ENCODE results near the gene RAE1. TPM values are rescaled to one million over a fixed set of nuclear protein-coding genes. Genes with fewer than 3 reads are reported as not detected.

The RAE1 gene
- total RNA-seq, 1 experiment from 2014 or later: 31.3 TPM

GRCh38 chr20:57408536-57409233, 57.6 kb downstream of the RAE1 start:
- POLR2A ChIA-PET: no interaction called here
- no peaks in the 10 kb centered on the region for H3K9me3 Mint-ChIP-seq
- H3K27me3 Mint-ChIP-seq (ENCODE audit: low read depth): no peaks in the 10 kb centered on the region
- H3K36me3 Mint-ChIP-seq: peaks cover 22% of the 10 kb centered on the region
- TF ChIP-seq ZNF671 (CRISPR knock-in tag; IDR thresholded peaks at IDR 0.05) (no peak), AFF4 (CRISPR knock-in tag; IDR thresholded peaks at IDR 0.05; ENCODE audit: borderline replicate concordance) (no peak), RORB (CRISPR knock-in tag; IDR thresholded peaks at IDR 0.05) (no peak), CREB1 (CRISPR knock-in tag; IDR thresholded peaks at IDR 0.05) (no peak), ZNF121 (CRISPR knock-in tag; IDR thresholded peaks at IDR 0.05) (no peak), SMAD4 (CRISPR knock-in tag; IDR thresholded peaks at IDR 0.05) (no peak), MAX (CRISPR knock-in tag; IDR thresholded peaks at IDR 0.05) (no peak), EMX1 (CRISPR knock-in tag; IDR thresholded peaks at IDR 0.05) (no peak), IRF2 (CRISPR knock-in tag; IDR thresholded peaks at IDR 0.05; ENCODE audit: borderline replicate concordance, low read depth) (no peak), E2F1 (CRISPR knock-in tag; IDR thresholded peaks at IDR 0.05) (no peak), SP1 (CRISPR knock-in tag; conservative IDR thresholded peaks at IDR 0.05) (no peak), ZNF232 (CRISPR knock-in tag; IDR thresholded peaks at IDR 0.05) (no peak), GRHL2 (CRISPR knock-in tag; IDR thresholded peaks at IDR 0.05; ENCODE audit: insufficient replicate concordance, severe bottlenecking) (no peak)
- TF ChIP-seq, protein P1, sequence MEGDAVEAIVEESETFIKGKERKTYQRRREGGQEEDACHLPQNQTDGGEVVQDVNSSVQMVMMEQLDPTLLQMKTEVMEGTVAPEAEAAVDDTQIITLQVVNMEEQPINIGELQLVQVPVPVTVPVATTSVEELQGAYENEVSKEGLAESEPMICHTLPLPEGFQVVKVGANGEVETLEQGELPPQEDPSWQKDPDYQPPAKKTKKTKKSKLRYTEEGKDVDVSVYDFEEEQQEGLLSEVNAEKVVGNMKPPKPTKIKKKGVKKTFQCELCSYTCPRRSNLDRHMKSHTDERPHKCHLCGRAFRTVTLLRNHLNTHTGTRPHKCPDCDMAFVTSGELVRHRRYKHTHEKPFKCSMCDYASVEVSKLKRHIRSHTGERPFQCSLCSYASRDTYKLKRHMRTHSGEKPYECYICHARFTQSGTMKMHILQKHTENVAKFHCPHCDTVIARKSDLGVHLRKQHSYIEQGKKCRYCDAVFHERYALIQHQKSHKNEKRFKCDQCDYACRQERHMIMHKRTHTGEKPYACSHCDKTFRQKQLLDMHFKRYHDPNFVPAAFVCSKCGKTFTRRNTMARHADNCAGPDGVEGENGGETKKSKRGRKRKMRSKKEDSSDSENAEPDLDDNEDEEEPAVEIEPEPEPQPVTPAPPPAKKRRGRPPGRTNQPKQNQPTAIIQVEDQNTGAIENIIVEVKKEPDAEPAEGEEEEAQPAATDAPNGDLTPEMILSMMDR (IDR thresholded peaks at IDR 0.05): no peak
- TF ChIP-seq, protein P2, sequence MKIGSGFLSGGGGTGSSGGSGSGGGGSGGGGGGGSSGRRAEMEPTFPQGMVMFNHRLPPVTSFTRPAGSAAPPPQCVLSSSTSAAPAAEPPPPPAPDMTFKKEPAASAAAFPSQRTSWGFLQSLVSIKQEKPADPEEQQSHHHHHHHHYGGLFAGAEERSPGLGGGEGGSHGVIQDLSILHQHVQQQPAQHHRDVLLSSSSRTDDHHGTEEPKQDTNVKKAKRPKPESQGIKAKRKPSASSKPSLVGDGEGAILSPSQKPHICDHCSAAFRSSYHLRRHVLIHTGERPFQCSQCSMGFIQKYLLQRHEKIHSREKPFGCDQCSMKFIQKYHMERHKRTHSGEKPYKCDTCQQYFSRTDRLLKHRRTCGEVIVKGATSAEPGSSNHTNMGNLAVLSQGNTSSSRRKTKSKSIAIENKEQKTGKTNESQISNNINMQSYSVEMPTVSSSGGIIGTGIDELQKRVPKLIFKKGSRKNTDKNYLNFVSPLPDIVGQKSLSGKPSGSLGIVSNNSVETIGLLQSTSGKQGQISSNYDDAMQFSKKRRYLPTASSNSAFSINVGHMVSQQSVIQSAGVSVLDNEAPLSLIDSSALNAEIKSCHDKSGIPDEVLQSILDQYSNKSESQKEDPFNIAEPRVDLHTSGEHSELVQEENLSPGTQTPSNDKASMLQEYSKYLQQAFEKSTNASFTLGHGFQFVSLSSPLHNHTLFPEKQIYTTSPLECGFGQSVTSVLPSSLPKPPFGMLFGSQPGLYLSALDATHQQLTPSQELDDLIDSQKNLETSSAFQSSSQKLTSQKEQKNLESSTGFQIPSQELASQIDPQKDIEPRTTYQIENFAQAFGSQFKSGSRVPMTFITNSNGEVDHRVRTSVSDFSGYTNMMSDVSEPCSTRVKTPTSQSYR (CRISPR knock-in tag; IDR thresholded peaks at IDR 0.05): no peak
- TF ChIP-seq, protein P3, sequence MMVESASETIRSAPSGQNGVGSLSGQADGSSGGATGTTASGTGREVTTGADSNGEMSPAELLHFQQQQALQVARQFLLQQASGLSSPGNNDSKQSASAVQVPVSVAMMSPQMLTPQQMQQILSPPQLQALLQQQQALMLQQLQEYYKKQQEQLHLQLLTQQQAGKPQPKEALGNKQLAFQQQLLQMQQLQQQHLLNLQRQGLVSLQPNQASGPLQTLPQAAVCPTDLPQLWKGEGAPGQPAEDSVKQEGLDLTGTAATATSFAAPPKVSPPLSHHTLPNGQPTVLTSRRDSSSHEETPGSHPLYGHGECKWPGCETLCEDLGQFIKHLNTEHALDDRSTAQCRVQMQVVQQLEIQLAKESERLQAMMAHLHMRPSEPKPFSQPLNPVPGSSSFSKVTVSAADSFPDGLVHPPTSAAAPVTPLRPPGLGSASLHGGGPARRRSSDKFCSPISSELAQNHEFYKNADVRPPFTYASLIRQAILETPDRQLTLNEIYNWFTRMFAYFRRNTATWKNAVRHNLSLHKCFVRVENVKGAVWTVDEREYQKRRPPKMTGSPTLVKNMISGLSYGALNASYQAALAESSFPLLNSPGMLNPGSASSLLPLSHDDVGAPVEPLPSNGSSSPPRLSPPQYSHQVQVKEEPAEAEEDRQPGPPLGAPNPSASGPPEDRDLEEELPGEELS (CRISPR knock-in tag; IDR thresholded peaks at IDR 0.05): no peak
- TF ChIP-seq, protein P4, sequence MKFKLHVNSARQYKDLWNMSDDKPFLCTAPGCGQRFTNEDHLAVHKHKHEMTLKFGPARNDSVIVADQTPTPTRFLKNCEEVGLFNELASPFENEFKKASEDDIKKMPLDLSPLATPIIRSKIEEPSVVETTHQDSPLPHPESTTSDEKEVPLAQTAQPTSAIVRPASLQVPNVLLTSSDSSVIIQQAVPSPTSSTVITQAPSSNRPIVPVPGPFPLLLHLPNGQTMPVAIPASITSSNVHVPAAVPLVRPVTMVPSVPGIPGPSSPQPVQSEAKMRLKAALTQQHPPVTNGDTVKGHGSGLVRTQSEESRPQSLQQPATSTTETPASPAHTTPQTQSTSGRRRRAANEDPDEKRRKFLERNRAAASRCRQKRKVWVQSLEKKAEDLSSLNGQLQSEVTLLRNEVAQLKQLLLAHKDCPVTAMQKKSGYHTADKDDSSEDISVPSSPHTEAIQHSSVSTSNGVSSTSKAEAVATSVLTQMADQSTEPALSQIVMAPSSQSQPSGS (CRISPR knock-in tag; IDR thresholded peaks at IDR 0.05; ENCODE audit: borderline replicate concordance, low read depth): no peak
- TF ChIP-seq, protein P5, sequence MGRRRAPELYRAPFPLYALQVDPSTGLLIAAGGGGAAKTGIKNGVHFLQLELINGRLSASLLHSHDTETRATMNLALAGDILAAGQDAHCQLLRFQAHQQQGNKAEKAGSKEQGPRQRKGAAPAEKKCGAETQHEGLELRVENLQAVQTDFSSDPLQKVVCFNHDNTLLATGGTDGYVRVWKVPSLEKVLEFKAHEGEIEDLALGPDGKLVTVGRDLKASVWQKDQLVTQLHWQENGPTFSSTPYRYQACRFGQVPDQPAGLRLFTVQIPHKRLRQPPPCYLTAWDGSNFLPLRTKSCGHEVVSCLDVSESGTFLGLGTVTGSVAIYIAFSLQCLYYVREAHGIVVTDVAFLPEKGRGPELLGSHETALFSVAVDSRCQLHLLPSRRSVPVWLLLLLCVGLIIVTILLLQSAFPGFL (CRISPR knock-in tag; IDR thresholded peaks at IDR 0.05; ENCODE audit: borderline replicate concordance): no peak
- TF ChIP-seq, protein P6, sequence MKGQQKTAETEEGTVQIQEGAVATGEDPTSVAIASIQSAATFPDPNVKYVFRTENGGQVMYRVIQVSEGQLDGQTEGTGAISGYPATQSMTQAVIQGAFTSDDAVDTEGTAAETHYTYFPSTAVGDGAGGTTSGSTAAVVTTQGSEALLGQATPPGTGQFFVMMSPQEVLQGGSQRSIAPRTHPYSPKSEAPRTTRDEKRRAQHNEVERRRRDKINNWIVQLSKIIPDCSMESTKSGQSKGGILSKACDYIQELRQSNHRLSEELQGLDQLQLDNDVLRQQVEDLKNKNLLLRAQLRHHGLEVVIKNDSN (CRISPR knock-in tag; IDR thresholded peaks at IDR 0.05): no peak
- DNase-seq (ENCODE audit: low spot score) (no peak), ATAC-seq (no peak)
- CTCF ChIA-PET: interaction anchor here (0.9 to 1.3 kb wide), 2 partner anchors 12 to 19 kb away, joined by 3 read pairs; no protein-coding TSS in a partner anchor
- H3K4me3 Mint-ChIP-seq: no peak overlapping the region
- H3K27ac Mint-ChIP-seq: no peak overlapping the region
- H3K4me1 Mint-ChIP-seq: 0 out of 2 replicates have a peak, but pooled peaks cover 4% of the 10 kb centered on the region

Data from WTC11 (cell line).